ENCODE data around the gene SLC6A17.

Gene SLC6A17

GRCh38 chr1:110161165-110161564, 10.9 kb downstream of the SLC6A17 start:
- no peak for TF ChIP-seq CTCF (IDR thresholded peaks at IDR 0.05; ENCODE audit: borderline replicate concordance, insufficient read depth, low read depth, low read length)
- H3K4me3 ChIP-seq (ENCODE audit: low read depth, low read length): no peak overlapping the region

- no peak for TF ChIP-seq CTCF (IDR thresholded peaks at IDR 0.05; ENCODE audit: borderline replicate concordance, insufficient read depth, low read depth, low read length)
- no peak overlapping the region for H3K4me3 ChIP-seq (ENCODE audit: low read depth, low read length)
These were observed 11.6 kb downstream of the SLC6A17 start for GRCh38 chr1:110161849-110162248.

- no peak for TF ChIP-seq CTCF (IDR thresholded peaks at IDR 0.05; ENCODE audit: borderline replicate concordance, insufficient read depth, low read depth, low read length)
- no peak overlapping the region for H3K4me3 ChIP-seq (ENCODE audit: low read depth, low read length)
These were observed 13.3 kb downstream of the SLC6A17 start for GRCh38 chr1:110163591-110163990.

GRCh38 chr1:110164725-110165350, 14.5 kb downstream of the SLC6A17 start:
- H3K4me3 ChIP-seq (ENCODE audit: low read depth, low read length): no peak overlapping the region
- TF ChIP-seq CTCF (IDR thresholded peaks at IDR 0.05; ENCODE audit: borderline replicate concordance, insufficient read depth, low read depth, low read length): no peak

- no peak overlapping the region for H3K4me3 ChIP-seq (ENCODE audit: low read depth, low read length)
- TF ChIP-seq CTCF (IDR thresholded peaks at IDR 0.05; ENCODE audit: borderline replicate concordance, insufficient read depth, low read depth, low read length): no peak
These were observed 15.5 kb downstream of the SLC6A17 start for GRCh38 chr1:110165761-110166231.

GRCh38 chr1:110166861-110167260, 16.6 kb downstream of the SLC6A17 start:
- no peak for TF ChIP-seq CTCF (IDR thresholded peaks at IDR 0.05; ENCODE audit: borderline replicate concordance, insufficient read depth, low read depth, low read length)
- no peak overlapping the region for H3K4me3 ChIP-seq (ENCODE audit: low read depth, low read length)
